GM12878 (cell line): Measurements from ENCODE around the gene OR5C1. TPM values are rescaled to one million over a fixed set of nuclear protein-coding genes. Genes with fewer than 3 reads are reported as not detected.

Source experiments
- ATAC-seq: fragments of 200-7000 bp; cut with Tn5 transposase; 3 replicates; pipeline ENCODE4 v1.9.1; 2020; ENCODE audit warnings: mild to moderate bottlenecking, moderate library complexity
- BruUV-seq: library from RNA; stranded (reverse); fragments of 400-500 nt; replicated peaks from 2 replicates; lab custom pipeline; 2021; lab: Mats Ljungman, UMichigan
- CTCF ChIA-PET: fragments of 300-600 bp; sonication (Branson Sonifier 250); formaldehyde crosslinking; extraction: SDS; loops from one replicate; lab custom pipeline; 2021; ENCODE audit warnings: inconsistent platforms; lab: Yijun Ruan, JAX
- POLR2A ChIA-PET: fragments of 350-600 bp; formaldehyde crosslinking; extraction: SDS; loops from one replicate; lab custom pipeline; 2021; ENCODE audit warnings: inconsistent platforms; lab: Charles Lee
- RAD21 ChIA-PET: fragments of 300-600 bp; sonication (Branson Sonifier 250); formaldehyde crosslinking; loops from one replicate; lab custom pipeline; 2023; ENCODE audit warnings: antibody characterized with exemption; ENCODE audit not compliant: unreplicated experiment; lab: Charles Lee
- SMC1A ChIA-PET: fragments of 300-600 bp; sonication (Branson Sonifier 250); formaldehyde crosslinking; loops from one replicate; lab custom pipeline; 2023; ENCODE audit not compliant: unreplicated experiment, uncharacterized antibody; lab: Charles Lee
- DNase-seq: peaks from one replicate; pipeline ENCODE4 v3.0.0-alpha.2; 2011; ENCODE audit warnings: low read depth, low spot score
- FAIRE-seq: peaks from 3 replicates; lab custom pipeline; 2011; peaks lifted over from hg19 to GRCh38; lab: Jason Lieb, UNC
- H2AFZ ChIP-seq: 2 replicates; pipeline ENCODE4 v1.6.0; 2011; ENCODE audit warnings: low read depth, low read length, control low read depth; ENCODE audit not compliant: control insufficient read depth
- H3K27ac ChIP-seq: 2 replicates; pipeline ENCODE4 v1.5.1; 2011; ENCODE audit warnings: control low read depth; ENCODE audit not compliant: control insufficient read depth, insufficient read depth
- H3K27me3 ChIP-seq, 2 experiments: replicated peaks in 1 of 2; 2 replicates each; pipeline versions ENCODE4 v1.6.0 to v1.6.1; 2011; ENCODE audit warnings: low read length in 1 of 2; ENCODE audit not compliant: control insufficient read depth in 2 of 2, insufficient read depth in 2 of 2
- H3K36me3 ChIP-seq, 2 experiments: 2 replicates each; pipeline ENCODE4 v1.5.1; 2011; ENCODE audit warnings: low read length in 1 of 2; ENCODE audit not compliant: control insufficient read depth in 2 of 2, insufficient read depth in 2 of 2
- H3K4me1 ChIP-seq: 2 replicates; pipeline ENCODE4 v1.6.1; 2011; ENCODE audit warnings: mild to moderate bottlenecking, low read length, moderate library complexity, mixed read lengths; ENCODE audit not compliant: control insufficient read depth, insufficient read depth
- H3K4me2 ChIP-seq: 2 replicates; pipeline ENCODE4 v1.6.0; 2011; ENCODE audit warnings: control low read depth; ENCODE audit not compliant: control insufficient read depth, insufficient read depth
- H3K4me3 ChIP-seq: fragments of 200-600 bp; sonication (generic); 2 replicates; pipeline ENCODE4 v1.5.1; 2016
- H3K79me2 ChIP-seq: 2 replicates; pipeline ENCODE4 v1.6.0; 2011; ENCODE audit warnings: low read length; ENCODE audit not compliant: control insufficient read depth, insufficient read depth
- H3K9ac ChIP-seq: 2 replicates; pipeline ENCODE4 v1.8.0; 2011; ENCODE audit warnings: low read length, control low read depth, mixed read lengths; ENCODE audit not compliant: control insufficient read depth, insufficient read depth
- H3K9me3 ChIP-seq: replicated peaks from 3 replicates; pipeline ENCODE4 v1.5.1; 2011; ENCODE audit warnings: mild to moderate bottlenecking, low read length; ENCODE audit not compliant: control insufficient read depth, insufficient read depth
- H4K20me1 ChIP-seq: 2 replicates; pipeline ENCODE4 v1.6.0; 2011; ENCODE audit not compliant: control insufficient read depth, insufficient read depth
- BHLHE40 ChIP-seq, 2 experiments: fragments of 450-650 bp in 1 of 2; IDR thresholded peaks; 2 replicates each; pipeline ENCODE4 v1.6.1; 2011 to 2017; ENCODE audit warnings: low read depth in 2 of 2, borderline replicate concordance in 1 of 2, improper control_type of control experiment in 1 of 2, low read length in 1 of 2, mild to moderate bottlenecking in 1 of 2
- CHD2 ChIP-seq: IDR thresholded peaks from 2 replicates; pipeline ENCODE4 v1.6.1; 2011; ENCODE audit warnings: low read depth, low read length, improper control_type of control experiment, borderline replicate concordance
- CREM ChIP-seq: IDR thresholded peaks from 2 replicates; pipeline ENCODE4 v1.6.1; 2014; ENCODE audit warnings: antibody characterized with exemption, low read depth
- KLF5 ChIP-seq: fragments of 450-650 bp; IDR thresholded peaks from 2 replicates; pipeline ENCODE4 v1.6.1; 2014; ENCODE audit warnings: mild to moderate bottlenecking; ENCODE audit not compliant: partially characterized antibody
- PRDM15 ChIP-seq: fragments of 450-650 bp; formaldehyde crosslinking; IDR thresholded peaks from 2 replicates; pipeline ENCODE4 v1.4.0; 2020; ENCODE audit warnings: mild to moderate bottlenecking, moderate library complexity
- SUPT20H ChIP-seq: IDR thresholded peaks from 2 replicates; pipeline ENCODE4 v1.6.1; 2011; ENCODE audit warnings: low read depth, mild to moderate bottlenecking, low read length, moderate library complexity, borderline replicate concordance; ENCODE audit not compliant: control insufficient read depth
- ZNF384 ChIP-seq: IDR thresholded peaks from 2 replicates; pipeline ENCODE4 v1.6.1; 2012; ENCODE audit warnings: low read depth, mild to moderate bottlenecking, low read length, improper control_type of control experiment, borderline replicate concordance
- ZNF622 ChIP-seq: fragments of 450-650 bp; IDR thresholded peaks from 2 replicates; pipeline ENCODE4 v1.6.1; 2017; ENCODE audit warnings: mild to moderate bottlenecking, inconsistent platforms
- WGBS: methylation state at CpG from one replicate; pipeline ENCODE4 v1.1.6; 2016; ENCODE audit warnings: low lambda C conversion rate; ENCODE audit not compliant: insufficient replicate concordance, insufficient coverage; ENCODE audit errors: missing lambda C conversion rate; 5-methylcytosine and 5-hydroxymethylcytosine counted together
- in situ Hi-C: fragments of 300-500 bp; cut with MboI; formaldehyde crosslinking; loops from 9 replicates; pipeline ENCODE4 v1.14.3; 2018; ENCODE audit warnings: mixed read lengths
- intact Hi-C: fragments of 100-400 bp; cut with micrococcal nuclease; formaldehyde crosslinking; loops from one replicate; pipeline ENCODE4 v1.14.2; 2022; ENCODE audit not compliant: unreplicated experiment
- polyA plus RNA-seq, 11 experiments: library from polyadenylated mRNA; depleted of rRNA in 4 of 11; unstranded in 6 of 11; stranded (reverse) in 5 of 11; fragments of >200 nt; fragmentation: Nextera tagmentation in 4 of 11; fragmentation: Illumina TruSeq in 1 of 11; extraction: Ambion mirVana in 4 of 11; extraction: Trizol in 1 of 11; gene quantifications; 1 replicate in 1 of 11; 2 replicates in 10 of 11; pipeline versions ENCODE4 v1.2.1 to v1.2.3, GENCODE V29; 2011 to 2016; ENCODE audit warnings: inconsistent platforms in 2 of 11, missing spikeins in 2 of 11, low read depth in 1 of 11
- total RNA-seq, 4 experiments: library from RNA; depleted of rRNA in 3 of 4; stranded (reverse); fragments of >200 nt in 3 of 4; fragmentation: Illumina TruSeq in 1 of 4; extraction: Trizol in 1 of 4; gene quantifications; 2 replicates each; pipeline versions ENCODE4 v1.2.1 to v1.2.3, GENCODE V29; 2013 to 2021
- TF ChIP-seq, protein P1 (sequence below): fragments of 450-650 bp; IDR thresholded peaks from 2 replicates; pipeline ENCODE4 v1.6.1; 2017; ENCODE audit warnings: low read depth, mild to moderate bottlenecking, moderate library complexity

OR5C1 gene
- total and polyA plus RNA-seq, 10 of the 15 experiments (the other 5 are each of a cell fraction or from before 2014, with no cell fraction given) = not detected

DNA sequence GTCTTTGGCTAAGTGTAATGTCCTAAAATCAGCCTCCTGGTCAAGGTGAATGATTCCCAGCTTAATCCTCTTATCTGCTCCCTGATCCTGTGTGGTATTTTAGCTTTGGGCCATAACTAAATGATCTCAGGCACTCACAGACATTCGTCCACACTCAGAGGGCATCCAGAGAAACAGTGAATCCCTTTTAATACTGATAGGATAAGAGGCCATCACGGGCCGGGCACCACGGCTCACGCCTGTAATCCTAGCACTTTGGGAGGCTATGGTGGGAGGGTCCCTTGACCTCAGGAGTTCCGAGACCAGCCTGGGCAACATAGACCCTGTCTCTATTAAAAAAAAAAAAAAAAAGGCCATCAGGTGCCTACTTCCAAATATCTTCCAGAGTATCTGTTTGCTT, 33.3 kb downstream of the OR5C1 start:
- H3K9ac ChIP-seq = no peak overlapping the region
- ChIA-PET RAD21 (no interaction called here), SMC1A (interaction anchor here (0.7 kb wide), 1 partner anchor 11 kb away, joined by 3 read pairs; no protein-coding TSS in a partner anchor)
- H3K9me3 ChIP-seq = no peaks in the 10 kb centered on the region
- WGBS = 96% methylated on average over 6 of the region's 6 CpGs
- H3K27ac ChIP-seq = no peak overlapping the region
- H3K27me3 ChIP-seq = no peaks in the 10 kb centered on the region
- TF ChIP-seq KLF5 (no peak), BHLHE40 (IDR thresholded peaks at IDR 0.05; ENCODE audit: borderline replicate concordance in 1 of 2, low read depth in 2 of 2, low read length in 1 of 2) (no peak), ZNF622 (no peak), PRDM15 (CRISPR knock-in tag) (no peak), ZNF384 (no peak), CREM (no peak), CHD2 (no peak), SUPT20H (no peak)
- TF ChIP-seq, protein P1, sequence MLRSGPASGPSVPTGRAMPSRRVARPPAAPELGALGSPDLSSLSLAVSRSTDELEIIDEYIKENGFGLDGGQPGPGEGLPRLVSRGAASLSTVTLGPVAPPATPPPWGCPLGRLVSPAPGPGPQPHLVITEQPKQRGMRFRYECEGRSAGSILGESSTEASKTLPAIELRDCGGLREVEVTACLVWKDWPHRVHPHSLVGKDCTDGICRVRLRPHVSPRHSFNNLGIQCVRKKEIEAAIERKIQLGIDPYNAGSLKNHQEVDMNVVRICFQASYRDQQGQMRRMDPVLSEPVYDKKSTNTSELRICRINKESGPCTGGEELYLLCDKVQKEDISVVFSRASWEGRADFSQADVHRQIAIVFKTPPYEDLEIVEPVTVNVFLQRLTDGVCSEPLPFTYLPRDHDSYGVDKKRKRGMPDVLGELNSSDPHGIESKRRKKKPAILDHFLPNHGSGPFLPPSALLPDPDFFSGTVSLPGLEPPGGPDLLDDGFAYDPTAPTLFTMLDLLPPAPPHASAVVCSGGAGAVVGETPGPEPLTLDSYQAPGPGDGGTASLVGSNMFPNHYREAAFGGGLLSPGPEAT = no peak
- TF ChIP-seq, all 136 proteins: peak for 0
- Histone ChIP-seq H2AFZ (no peak overlapping the region), H3K79me2 (peaks cover 10% of the 10 kb centered on the region), H3K4me3 (no peak overlapping the region), H4K20me1 (no peaks in the 10 kb centered on the region; the same call in 1 of the 2 replicates), H3K4me1 (no peaks in the 10 kb centered on the region), H3K4me2 (no peak overlapping the region), H3K36me3 (peaks cover 8 to 25% of the 10 kb centered on the region in 2 experiments)
- ChIA-PET CTCF (no interaction called here), POLR2A (no interaction called here)
- FAIRE-seq (no peak), ATAC-seq (no peak), DNase-seq (no peak)
- intact Hi-C loops = no loop called here
- in situ Hi-C loops = no loop called here
- BruUV-seq = TSS peak; percentile 6
